GM23248 (cell line): ENCODE data around the gene CST7.

Experiments used
- EZH2 ChIP-seq: fragments of 200-600 bp; sonication (generic); IDR thresholded peaks from 2 replicates; pipeline ENCODE4 v1.6.1; 2018; ENCODE audit warnings: antibody characterized with exemption, mild to moderate bottlenecking; ENCODE audit not compliant: insufficient read depth, poor library complexity, severe bottlenecking
- EZH2phosphoT487 ChIP-seq: fragments of 200-600 bp; sonication (generic); IDR thresholded peaks from 2 replicates; pipeline ENCODE4 v1.6.1; 2018; ENCODE audit warnings: antibody characterized with exemption, moderate library complexity, mild to moderate bottlenecking, low read depth; ENCODE audit not compliant: insufficient read depth

GRCh38 chr20:24909086-24909780 lies 39.8 kb upstream of the CST7 start:
- TF ChIP-seq EZH2phosphoT487 (no peak), EZH2 (no peak)
